Natural killer cell (primary cell): ENCODE data around the gene FOXO1. TPM values are rescaled to one million over a fixed set of nuclear protein-coding genes. Genes with fewer than 3 reads are reported as not detected.

Experiments used
- ATAC-seq, 3 donors: fragments of 150-1000 bp in 2 of 3; fragments of 200-7000 bp in 1 of 3; cut with Tn5 transposase; 1 replicate in 1 of 3; 2 replicates in 2 of 3; pipeline ENCODE4 v1.10.0; 2021; ENCODE audit warnings: mild to moderate bottlenecking in 2 of 3, moderate library complexity in 2 of 3
- DNase-seq, 2 donors: peaks; one replicate each; pipeline versions ENCODE4 v3.0.0 to v3.0.0-alpha.2; 2013 to 2021; ENCODE audit warnings: mixed read lengths in 1 of 2
- H3K27ac ChIP-seq: one replicate; pipeline ENCODE4 v1.5.1; 2013; ENCODE audit warnings: mild to moderate bottlenecking, low read length
- H3K27me3 ChIP-seq: one replicate; pipeline ENCODE4 v1.6.1; 2013; ENCODE audit warnings: low read length; ENCODE audit not compliant: control insufficient read depth, insufficient read depth
- H3K36me3 ChIP-seq: one replicate; pipeline ENCODE4 v1.6.1; 2013; ENCODE audit warnings: low read length; ENCODE audit not compliant: control insufficient read depth, insufficient read depth
- H3K4me1 ChIP-seq: one replicate; pipeline ENCODE4 v1.6.1; 2013; ENCODE audit warnings: low read length; ENCODE audit not compliant: control insufficient read depth, insufficient read depth
- H3K4me3 ChIP-seq: one replicate; pipeline ENCODE4 v1.5.1; 2013; ENCODE audit warnings: low read length
- H3K9me3 ChIP-seq: one replicate; pipeline ENCODE4 v1.6.1; 2013; ENCODE audit warnings: low read length; ENCODE audit not compliant: control insufficient read depth, insufficient read depth
- H3K27ac Mint-ChIP-seq, 2 donors: one replicate each; pipeline ENCODE4 v1.8.0; 2022; ENCODE audit warnings: mild to moderate bottlenecking in 2 of 2, mixed read lengths in 2 of 2, moderate library complexity in 1 of 2
- H3K27me3 Mint-ChIP-seq, 2 donors: one replicate each; pipeline ENCODE4 v1.8.0; 2022; ENCODE audit warnings: low read depth in 2 of 2, mixed read lengths in 2 of 2
- H3K36me3 Mint-ChIP-seq: one replicate; pipeline ENCODE4 v1.8.0; 2022; ENCODE audit warnings: mixed read lengths
- H3K4me1 Mint-ChIP-seq, 2 donors: one replicate each; pipeline ENCODE4 v1.8.0; 2022; ENCODE audit warnings: mixed read lengths in 2 of 2
- H3K4me3 Mint-ChIP-seq: one replicate; pipeline ENCODE4 v1.8.0; 2022; ENCODE audit warnings: mild to moderate bottlenecking, moderate library complexity, mixed read lengths
- H3K9me3 Mint-ChIP-seq, 2 donors: one replicate each; pipeline ENCODE4 v1.8.0; 2022; ENCODE audit warnings: mixed read lengths in 2 of 2
- WGBS: methylation state at CpG from one replicate; pipeline ENCODE4 v1.1.7; 2013; ENCODE audit warnings: missing lambda C conversion rate; ENCODE audit not compliant: insufficient coverage; 5-methylcytosine and 5-hydroxymethylcytosine counted together
- intact Hi-C: fragments of 100-400 bp; cut with micrococcal nuclease; formaldehyde crosslinking; loops from one replicate; pipeline ENCODE4 v1.14.2; 2022
- total RNA-seq, 4 donors: library from RNA; stranded (reverse); fragments of 120-200 nt in 1 of 4; gene quantifications; one replicate each; pipeline versions ENCODE4 v1.2.3 to v1.2.4, GENCODE V29; 2013 to 2022
- TF ChIP-seq, protein P1 (sequence below): fragments of 200-600 bp; IDR thresholded peaks from one replicate; pipeline ENCODE4 v1.8.0; 2022; ENCODE audit warnings: antibody characterized with exemption

FOXO1 gene
- total RNA-seq, 3 donors from 2014 or later (not counting 1 experiment from before 2014, with no cell fraction given): 23.9 to 29.8 (median 27.6) TPM

DNA sequence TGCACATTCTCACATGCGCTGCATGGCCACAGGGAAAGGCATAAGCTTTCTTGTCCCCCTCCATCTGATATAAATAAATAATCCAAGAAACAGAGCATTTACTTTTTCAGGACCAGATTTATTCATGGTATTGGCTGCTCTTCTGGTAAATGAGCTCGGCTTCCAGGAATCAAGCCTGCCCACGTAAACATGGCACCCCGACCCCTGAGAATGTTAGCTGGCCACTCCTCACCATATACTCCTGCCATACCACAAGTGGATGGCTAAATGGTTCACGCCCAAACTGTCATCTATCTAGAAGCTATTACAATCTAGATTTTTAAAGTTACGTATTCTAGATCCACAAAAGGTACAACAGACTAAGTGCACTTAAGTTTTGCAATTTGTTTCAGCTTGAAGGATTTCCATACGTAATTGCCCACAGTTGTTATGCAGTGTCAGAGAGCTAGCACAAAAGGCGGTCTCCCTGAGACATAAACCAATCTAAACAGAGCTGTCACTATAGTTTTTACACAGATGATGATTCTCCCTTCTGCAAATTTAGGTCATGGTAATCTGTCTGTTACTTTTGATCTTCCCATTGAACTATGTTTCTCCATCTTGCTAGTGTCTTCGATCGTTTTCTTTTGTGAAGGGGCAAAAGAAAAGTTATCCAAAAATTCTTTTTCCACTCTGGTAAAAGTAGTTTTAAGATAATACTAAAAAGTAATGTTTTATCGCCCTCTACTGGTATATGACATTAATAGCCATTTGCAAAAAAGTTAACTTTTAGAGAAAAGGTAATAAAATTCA lies 16.2 kb upstream of the FOXO1 start:
- DNase-seq (peak in 1 of 2 donors; percentile 48), ATAC-seq (peak in 2 of 3 donors; percentile 38 to 52)
- H3K27ac ChIP-seq: no peak overlapping the region
- H3K4me1 ChIP-seq: no peaks in the 10 kb centered on the region
- WGBS: 72% methylated on average over 8 of the region's 11 CpGs
- TF ChIP-seq, protein P1, sequence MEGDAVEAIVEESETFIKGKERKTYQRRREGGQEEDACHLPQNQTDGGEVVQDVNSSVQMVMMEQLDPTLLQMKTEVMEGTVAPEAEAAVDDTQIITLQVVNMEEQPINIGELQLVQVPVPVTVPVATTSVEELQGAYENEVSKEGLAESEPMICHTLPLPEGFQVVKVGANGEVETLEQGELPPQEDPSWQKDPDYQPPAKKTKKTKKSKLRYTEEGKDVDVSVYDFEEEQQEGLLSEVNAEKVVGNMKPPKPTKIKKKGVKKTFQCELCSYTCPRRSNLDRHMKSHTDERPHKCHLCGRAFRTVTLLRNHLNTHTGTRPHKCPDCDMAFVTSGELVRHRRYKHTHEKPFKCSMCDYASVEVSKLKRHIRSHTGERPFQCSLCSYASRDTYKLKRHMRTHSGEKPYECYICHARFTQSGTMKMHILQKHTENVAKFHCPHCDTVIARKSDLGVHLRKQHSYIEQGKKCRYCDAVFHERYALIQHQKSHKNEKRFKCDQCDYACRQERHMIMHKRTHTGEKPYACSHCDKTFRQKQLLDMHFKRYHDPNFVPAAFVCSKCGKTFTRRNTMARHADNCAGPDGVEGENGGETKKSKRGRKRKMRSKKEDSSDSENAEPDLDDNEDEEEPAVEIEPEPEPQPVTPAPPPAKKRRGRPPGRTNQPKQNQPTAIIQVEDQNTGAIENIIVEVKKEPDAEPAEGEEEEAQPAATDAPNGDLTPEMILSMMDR: peak; percentile 83
- no peaks in the 10 kb centered on the region for H3K27me3 ChIP-seq
- intact Hi-C loops: loop anchor here (1.0 to 2.0 kb wide), 3 partner anchors 613 to 998 kb away; no protein-coding TSS in a partner anchor
- no peak overlapping the region for H3K4me3 ChIP-seq
- no peak overlapping the region for H3K27ac Mint-ChIP-seq
- no peak overlapping the region for H3K4me3 Mint-ChIP-seq
- no peaks in the 10 kb centered on the region for H3K36me3 Mint-ChIP-seq
- H3K9me3 ChIP-seq: no peaks in the 10 kb centered on the region
- peaks cover 0 to 2% of the 10 kb centered on the region in 2 donors for H3K27me3 Mint-ChIP-seq
- no peaks in the 10 kb centered on the region for H3K36me3 ChIP-seq
- no peaks in the 10 kb centered on the region for H3K9me3 Mint-ChIP-seq
- H3K4me1 Mint-ChIP-seq: peaks cover 5 to 6% of the 10 kb centered on the region in 2 donors

DNA sequence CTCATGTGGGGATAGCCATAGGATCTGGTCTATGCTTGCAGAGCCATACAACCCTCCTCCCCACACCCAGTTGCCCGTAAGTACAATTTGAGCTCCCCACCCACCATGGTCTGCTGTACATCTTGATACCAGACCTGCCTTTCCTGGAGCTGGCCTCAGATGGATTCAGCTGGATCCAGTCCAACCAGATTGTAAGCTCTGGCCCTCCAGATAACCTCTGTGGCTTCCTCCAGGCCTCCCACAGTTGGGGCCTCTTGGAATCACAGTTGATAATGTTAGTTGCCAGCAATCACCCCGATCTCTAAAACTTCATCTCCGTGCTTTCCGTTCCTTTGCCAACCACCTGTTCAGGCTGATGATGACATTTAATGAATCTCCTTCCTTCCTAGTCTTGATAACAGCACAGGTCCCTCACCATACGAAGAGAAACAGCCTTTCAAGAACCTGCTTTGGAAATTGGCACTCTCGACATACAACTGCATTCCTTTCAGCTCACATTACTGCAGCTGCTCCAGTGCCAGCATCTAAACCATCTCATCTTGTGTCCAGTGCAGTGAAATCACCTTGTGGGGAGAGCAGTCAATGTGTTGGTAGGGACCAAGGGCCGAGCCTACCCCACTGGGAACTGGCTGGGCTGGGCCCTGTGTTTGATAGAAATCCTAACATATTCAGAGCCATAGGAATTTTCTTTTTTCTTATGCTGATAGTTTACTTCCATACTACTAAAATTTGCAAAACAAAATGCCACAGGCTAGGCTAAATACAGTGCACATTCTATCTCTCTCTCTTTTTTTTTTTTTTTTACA lies 15.1 kb upstream of the FOXO1 start:
- H3K27me3 Mint-ChIP-seq: peaks cover 0 to 2% of the 10 kb centered on the region in 2 donors
- H3K36me3 Mint-ChIP-seq: no peaks in the 10 kb centered on the region
- TF ChIP-seq, protein P1: no peak
- peaks cover 5 to 6% of the 10 kb centered on the region in 2 donors for H3K4me1 Mint-ChIP-seq
- H3K4me1 ChIP-seq: no peaks in the 10 kb centered on the region
- DNase-seq: no peak
- H3K27ac ChIP-seq: no peak overlapping the region
- H3K4me3 Mint-ChIP-seq: no peak overlapping the region
- ATAC-seq: no peak
- no peaks in the 10 kb centered on the region for H3K36me3 ChIP-seq
- H3K9me3 Mint-ChIP-seq: no peaks in the 10 kb centered on the region
- H3K9me3 ChIP-seq: no peaks in the 10 kb centered on the region
- H3K4me3 ChIP-seq: no peak overlapping the region
- 58% methylated on average over 7 of the region's 7 CpGs for WGBS
- intact Hi-C loops: loop anchor here (2.0 kb wide), 2 partner anchors 739 to 997 kb away; no protein-coding TSS in a partner anchor
- no peak overlapping the region for H3K27ac Mint-ChIP-seq
- H3K27me3 ChIP-seq: no peaks in the 10 kb centered on the region

DNA sequence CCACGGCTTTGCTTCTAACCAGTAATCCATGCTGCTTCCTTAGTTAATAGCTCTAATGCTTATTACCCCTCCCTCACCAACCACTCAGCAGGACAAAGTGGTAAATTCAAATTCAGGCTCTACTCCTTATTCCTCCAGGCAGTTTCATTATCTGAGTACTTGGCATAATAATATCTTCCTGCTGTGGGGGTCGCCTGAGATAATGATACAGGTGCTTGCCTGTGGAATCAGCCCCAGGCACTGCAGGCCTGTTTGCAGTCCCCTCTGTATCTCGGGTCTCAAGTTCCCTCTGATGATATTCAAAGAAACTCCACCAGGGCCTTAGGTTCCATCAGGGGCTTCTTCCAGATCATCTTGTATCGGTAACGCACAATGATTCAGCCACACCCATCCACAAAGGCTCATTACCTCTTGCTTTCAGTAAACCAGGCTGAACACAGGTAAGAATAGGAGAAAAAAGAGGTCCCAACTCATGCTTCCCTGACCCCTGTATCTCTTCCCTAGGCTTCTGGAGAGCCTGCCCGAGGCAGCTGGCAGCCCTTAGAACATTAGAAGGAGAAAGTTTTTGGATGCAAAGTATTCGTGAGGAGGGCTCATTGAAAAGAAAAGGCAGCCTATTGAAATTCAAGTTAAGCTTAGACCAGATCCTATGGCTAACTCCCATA lies 14.3 kb upstream of the FOXO1 start:
- Mint-ChIP-seq H3K9me3 (no peaks in the 10 kb centered on the region), H3K27ac (no peak overlapping the region), H3K36me3 (no peaks in the 10 kb centered on the region), H3K27me3 (peaks cover 0 to 2% of the 10 kb centered on the region in 2 donors), H3K4me3 (no peak overlapping the region), H3K4me1 (peaks cover 5 to 6% of the 10 kb centered on the region in 2 donors)
- ATAC-seq (no peak), DNase-seq (no peak)
- no peaks in the 10 kb centered on the region for H3K9me3 ChIP-seq
- no peaks in the 10 kb centered on the region for H3K4me1 ChIP-seq
- 78% methylated on average over 7 of the region's 7 CpGs for WGBS
- intact Hi-C loops: no loop called here
- no peaks in the 10 kb centered on the region for H3K27me3 ChIP-seq
- H3K36me3 ChIP-seq: no peaks in the 10 kb centered on the region
- H3K4me3 ChIP-seq: no peak overlapping the region
- TF ChIP-seq, protein P1: no peak
- H3K27ac ChIP-seq: no peak overlapping the region
